Measurements from ENCODE around the gene SPACA9. TPM values are rescaled to one million over a fixed set of nuclear protein-coding genes. Genes with fewer than 3 reads are reported as not detected.
A peak's percentile ranks its signal among the peaks of the same experiment; 100 is the strongest.

Gene SPACA9
- total RNA-seq, 2 donors from 2014 or later = 2.3 TPM; not detected in 1

GRCh38 chr9:132877458-132877823, 1.3 kb upstream of the SPACA9 start:
- TF ChIP-seq CTCF (IDR thresholded peaks at IDR 0.05) = no peak
- no peak for TF ChIP-seq POLR2A (IDR thresholded peaks at IDR 0.05)
- intact Hi-C loops (cut with DNase I) = no loop called here
- 30 to 51% methylated on average over 2 to 14 of the region's 14 CpGs for WGBS, 2 donors
- Histone ChIP-seq H3K4me1 (peaks cover 14% of the 10 kb centered on the region), H3K4me3 (peak overlapping the region in 1 of 2 donors; percentile 93), H3K27me3 (no peaks in the 10 kb centered on the region), H3K9me3 (no peaks in the 10 kb centered on the region), H3K27ac (no peak overlapping the region), H3K36me3 (replicated peaks in 1 of 2; ENCODE audit: insufficient read depth in 1 of 2, low read depth in 2 of 2) (no peaks in the 10 kb centered on the region)
- DNase-seq (no peak), ATAC-seq (no peak)

- Histone ChIP-seq H3K9me3 (no peaks in the 10 kb centered on the region), H3K4me1 (peaks cover 14% of the 10 kb centered on the region), H3K27ac (peak within 1 kb of the TSS; percentile 52 to 70 (median 60)), H3K27me3 (no peaks in the 10 kb centered on the region), H3K4me3 (peak within 1 kb of the TSS; percentile 84 to 93), H3K36me3 (replicated peaks in 1 of 2; ENCODE audit: insufficient read depth in 1 of 2, low read depth in 2 of 2) (no peaks in the 10 kb centered on the region)
- WGBS, 2 donors = 1 to 3% methylated on average over 12 to 88 of the region's 89 CpGs
- DNase-seq (peak; percentile 66 to 76 (median 72)), ATAC-seq (peak; percentile 89)
- intact Hi-C loops (cut with DNase I) = no loop called here
- TF ChIP-seq CTCF (IDR thresholded peaks at IDR 0.05) (no peak), POLR2A (IDR thresholded peaks at IDR 0.05) (peak in 2 of 3 donors; percentile 45 to 51)
Observed at GRCh38 chr9:132877824-132878694, 639 bp upstream of the SPACA9 start, which contains the start of gene AK8. Gene AK8 (minus strand): TSS chr9:132878284. CDS start chr9:132878255, 29 bp downstream.

- H3K9me3 ChIP-seq = no peaks in the 10 kb centered on the region
- H3K27me3 ChIP-seq = no peaks in the 10 kb centered on the region
- peak overlapping the region in 2 of 4 donors; percentile 54 to 65 for H3K27ac ChIP-seq
- no peak for TF ChIP-seq CTCF (IDR thresholded peaks at IDR 0.05)
- TF ChIP-seq POLR2A (IDR thresholded peaks at IDR 0.05) = no peak
- WGBS, 2 donors = 74 to 89% methylated on average over 6 of the region's 6 CpGs
- H3K4me3 ChIP-seq = no peak overlapping the region
- ATAC-seq = no peak
- no peak for DNase-seq
- intact Hi-C loops (cut with DNase I) = no loop called here
- H3K36me3 ChIP-seq (replicated peaks in 1 of 2; ENCODE audit: insufficient read depth in 1 of 2, low read depth in 2 of 2) = no peaks in the 10 kb centered on the region
- H3K4me1 ChIP-seq = peaks cover 14% of the 10 kb centered on the region
Observed at GRCh38 chr9:132879457-132880323, 992 bp downstream of the SPACA9 start.

DNA sequence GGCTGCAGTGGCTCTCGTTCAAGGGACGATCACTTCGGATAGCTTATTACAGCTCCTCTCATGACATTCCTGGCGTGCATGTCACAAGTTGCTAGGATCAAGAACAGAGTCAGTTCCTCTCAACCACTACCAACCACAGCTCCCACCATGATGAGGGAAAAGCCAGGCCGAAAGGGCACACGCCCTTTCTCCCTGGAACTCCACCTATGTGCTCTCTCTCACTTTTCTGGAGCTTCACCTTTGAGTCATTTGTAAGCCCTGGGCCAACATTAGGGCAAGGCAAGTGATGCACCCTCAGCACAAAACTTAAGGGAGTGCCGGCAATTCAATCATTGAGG, 1.6 kb downstream of the SPACA9 start:
- Histone ChIP-seq H3K9me3 (no peaks in the 10 kb centered on the region), H3K36me3 (replicated peaks in 1 of 2; ENCODE audit: insufficient read depth in 1 of 2, low read depth in 2 of 2) (no peaks in the 10 kb centered on the region), H3K4me1 (peaks cover 14% of the 10 kb centered on the region), H3K27me3 (no peaks in the 10 kb centered on the region), H3K27ac (no peak overlapping the region), H3K4me3 (no peak overlapping the region)
- DNase-seq (no peak), ATAC-seq (no peak)
- WGBS, 2 donors = 86 to 87% methylated on average over 7 of the region's 7 CpGs
- intact Hi-C loops (cut with DNase I) = no loop called here
- no peak for TF ChIP-seq CTCF (IDR thresholded peaks at IDR 0.05)
- TF ChIP-seq POLR2A (IDR thresholded peaks at IDR 0.05) = no peak
